ENCODE results near the gene COBLL1. TPM values are rescaled to one million over a fixed set of nuclear protein-coding genes. Genes with fewer than 3 reads are reported as not detected.

Gene COBLL1
- total RNA-seq, 1 experiment from 2014 or later: 8.0 TPM

- ChIA-PET CTCF (no interaction called here), POLR2A (ENCODE audit: unreplicated experiment) (no interaction called here)
- DNase-seq: no peak
- H3K36me3 ChIP-seq (ENCODE audit: low read depth): no peaks in the 10 kb centered on the region
- no peaks in the 10 kb centered on the region for H3K4me1 ChIP-seq (replicated peaks; ENCODE audit: insufficient read depth)
- H3K79me2 ChIP-seq (ENCODE audit: low read depth): no peaks in the 10 kb centered on the region
- H3K27me3 ChIP-seq (ENCODE audit: insufficient read depth, low read depth): no peaks in the 10 kb centered on the region
- intact Hi-C loops (cut with micrococcal nuclease; ENCODE audit: unreplicated experiment): no loop called here
- no peaks in the 10 kb centered on the region for H3K9me2 ChIP-seq (ENCODE audit: insufficient read depth)
- H3K4me2 ChIP-seq: no peak overlapping the region
- H3K27ac ChIP-seq: no peak overlapping the region
- no peaks in the 10 kb centered on the region for H3F3A ChIP-seq (ENCODE audit: insufficient read depth, low read depth)
- no peak overlapping the region for H3K4me3 ChIP-seq
- no TSS peak for BruUV-seq (replicated peaks)
- no peaks in the 10 kb centered on the region for H3K9me3 ChIP-seq (ENCODE audit: insufficient read depth, low read depth)
- H4K20me1 ChIP-seq (ENCODE audit: insufficient read depth): no peaks in the 10 kb centered on the region
- no peak for TF ChIP-seq CTCF (conservative IDR thresholded peaks at IDR 0.05)
- no peak for TF ChIP-seq EZH2 (IDR thresholded peaks at IDR 0.05; ENCODE audit: low read depth)
- no peak overlapping the region for H2AFZ ChIP-seq
Measured at GRCh38 chr2:164816900-164817299, 24.7 kb downstream of the COBLL1 start.

- POLR2A ChIA-PET (ENCODE audit: unreplicated experiment): interaction anchor here (0.5 kb wide), 1 partner anchor 307 kb away, joined by 4 read pairs; no protein-coding TSS in a partner anchor
Measured at GRCh38 chr2:164816046-164816445, 25.6 kb downstream of the COBLL1 start.

GRCh38 chr2:164815071-164815793 is 26.4 kb downstream of the COBLL1 start:
- Histone ChIP-seq H3K9me3 (ENCODE audit: insufficient read depth, low read depth) (no peaks in the 10 kb centered on the region), H3K79me2 (ENCODE audit: low read depth) (no peaks in the 10 kb centered on the region), H3K4me2 (no peak overlapping the region), H3K36me3 (ENCODE audit: low read depth) (no peaks in the 10 kb centered on the region), H3F3A (ENCODE audit: insufficient read depth, low read depth) (no peaks in the 10 kb centered on the region), H2AFZ (no peak overlapping the region), H4K20me1 (ENCODE audit: insufficient read depth) (no peaks in the 10 kb centered on the region), H3K4me3 (no peak overlapping the region), H3K9me2 (ENCODE audit: insufficient read depth) (no peaks in the 10 kb centered on the region; the same call in 1 of the 2 replicates), H3K27ac (no peak overlapping the region), H3K4me1 (replicated peaks; ENCODE audit: insufficient read depth) (no peaks in the 10 kb centered on the region), H3K27me3 (ENCODE audit: insufficient read depth, low read depth) (no peaks in the 10 kb centered on the region)
- CTCF ChIA-PET: no interaction called here
- no TSS peak for BruUV-seq (replicated peaks)
- no peak for TF ChIP-seq EZH2 (IDR thresholded peaks at IDR 0.05; ENCODE audit: low read depth)
- TF ChIP-seq CTCF (conservative IDR thresholded peaks at IDR 0.05): no peak
- intact Hi-C loops (cut with micrococcal nuclease; ENCODE audit: unreplicated experiment): no loop called here
- DNase-seq: no peak
- POLR2A ChIA-PET (ENCODE audit: unreplicated experiment): interaction anchor here (0.5 kb wide), 1 partner anchor 306 kb away, joined by 4 read pairs; no protein-coding TSS in a partner anchor

More at GRCh38 chr2:164816046-164816445, 25.6 kb downstream of the COBLL1 start:
- no peak overlapping the region for H3K27ac ChIP-seq
- H3K9me3 ChIP-seq (ENCODE audit: insufficient read depth, low read depth): no peaks in the 10 kb centered on the region
- no peak for DNase-seq
- no peak overlapping the region for H2AFZ ChIP-seq
- CTCF ChIA-PET: no interaction called here
- no peak overlapping the region for H3K4me3 ChIP-seq
- H4K20me1 ChIP-seq (ENCODE audit: insufficient read depth): no peaks in the 10 kb centered on the region
- no peaks in the 10 kb centered on the region for H3K9me2 ChIP-seq (ENCODE audit: insufficient read depth)
- BruUV-seq (replicated peaks): no TSS peak
- TF ChIP-seq EZH2 (IDR thresholded peaks at IDR 0.05; ENCODE audit: low read depth) (no peak), CTCF (conservative IDR thresholded peaks at IDR 0.05) (no peak)
- H3K27me3 ChIP-seq (ENCODE audit: insufficient read depth, low read depth): no peaks in the 10 kb centered on the region
- H3K4me1 ChIP-seq (replicated peaks; ENCODE audit: insufficient read depth): no peaks in the 10 kb centered on the region
- H3K79me2 ChIP-seq (ENCODE audit: low read depth): no peaks in the 10 kb centered on the region
- H3K36me3 ChIP-seq (ENCODE audit: low read depth): no peaks in the 10 kb centered on the region
- H3K4me2 ChIP-seq: no peak overlapping the region
- intact Hi-C loops (cut with micrococcal nuclease; ENCODE audit: unreplicated experiment): no loop called here
- H3F3A ChIP-seq (ENCODE audit: insufficient read depth, low read depth): no peaks in the 10 kb centered on the region
